Measurements from ENCODE around the gene WIPF1.

Gene WIPF1

GRCh38 chr2:174607989-174608865 is 10.6 kb upstream of the WIPF1 start:
- Histone ChIP-seq H4K20me1 (ENCODE audit: insufficient read depth, low read length) (no peaks in the 10 kb centered on the region), H3K9me3 (replicated peaks; ENCODE audit: insufficient read depth, low read length) (no peaks in the 10 kb centered on the region), H3K27me3 (replicated peaks; ENCODE audit: insufficient read depth, low read length) (no peaks in the 10 kb centered on the region), H3K4me2 (ENCODE audit: low read depth, low read length) (peak overlapping the region; percentile 56), H2AFZ (ENCODE audit: low read length) (no peak overlapping the region), H3K9ac (ENCODE audit: low read length) (peak overlapping the region; percentile 34; the same call in 1 of the 2 replicates), H3K4me3 (ENCODE audit: low read length) (peak overlapping the region; percentile 3; the same call in 1 of the 2 replicates), H3K36me3 (replicated peaks; ENCODE audit: insufficient read depth, low read length) (no peaks in the 10 kb centered on the region), H3K79me2 (ENCODE audit: low read length) (peaks cover 84% of the 10 kb centered on the region), H3F3A (ENCODE audit: insufficient read depth, low read length) (peaks cover 36% of the 10 kb centered on the region), H3K27ac (ENCODE audit: low read length) (peak overlapping the region; percentile 85), H3K4me1 (ENCODE audit: low read length) (peaks cover 55% of the 10 kb centered on the region), H3K9me2 (replicated peaks; ENCODE audit: insufficient read depth, low read length) (no peaks in the 10 kb centered on the region)
- peak; percentile 86 for DNase-seq
- TF ChIP-seq CTCF (IDR thresholded peaks at IDR 0.05; ENCODE audit: low read length) (no peak), EZH2phosphoT487 (IDR thresholded peaks at IDR 0.05; ENCODE audit: low read length) (no peak), EZH2 (optimal IDR thresholded peaks at IDR 0.05; ENCODE audit: low read depth, low read length) (no peak)

- peaks cover 84% of the 10 kb centered on the region for H3K79me2 ChIP-seq (ENCODE audit: low read length)
- no peak for DNase-seq
- TF ChIP-seq CTCF (IDR thresholded peaks at IDR 0.05; ENCODE audit: low read length), result no peak
- TF ChIP-seq EZH2 (optimal IDR thresholded peaks at IDR 0.05; ENCODE audit: low read depth, low read length), result no peak
- no peak for TF ChIP-seq EZH2phosphoT487 (IDR thresholded peaks at IDR 0.05; ENCODE audit: low read length)
- H3K9me2 ChIP-seq (replicated peaks; ENCODE audit: insufficient read depth, low read length), result no peaks in the 10 kb centered on the region
- no peaks in the 10 kb centered on the region for H3K27me3 ChIP-seq (replicated peaks; ENCODE audit: insufficient read depth, low read length)
- H3K9ac ChIP-seq (ENCODE audit: low read length), result peak overlapping the region; percentile 34; the same call in 1 of the 2 replicates
- H3K27ac ChIP-seq (ENCODE audit: low read length), result peak overlapping the region; percentile 85; the same call in 1 of the 2 replicates
- no peaks in the 10 kb centered on the region for H3K9me3 ChIP-seq (replicated peaks; ENCODE audit: insufficient read depth, low read length)
- H3F3A ChIP-seq (ENCODE audit: insufficient read depth, low read length), result peaks cover 36% of the 10 kb centered on the region
- H3K4me1 ChIP-seq (ENCODE audit: low read length), result peaks cover 55% of the 10 kb centered on the region
- H2AFZ ChIP-seq (ENCODE audit: low read length), result no peak overlapping the region
- H3K4me3 ChIP-seq (ENCODE audit: low read length), result no peak overlapping the region
- H4K20me1 ChIP-seq (ENCODE audit: insufficient read depth, low read length), result no peaks in the 10 kb centered on the region
- no peaks in the 10 kb centered on the region for H3K36me3 ChIP-seq (replicated peaks; ENCODE audit: insufficient read depth, low read length)
- peak overlapping the region; percentile 56 for H3K4me2 ChIP-seq (ENCODE audit: low read depth, low read length)
These were observed 10.0 kb upstream of the WIPF1 start for GRCh38 chr2:174607584-174607983.

GRCh38 chr2:174606336-174606735 is 8.7 kb upstream of the WIPF1 start:
- H3K79me2 ChIP-seq (ENCODE audit: low read length), result peaks cover 84% of the 10 kb centered on the region
- H3K4me2 ChIP-seq (ENCODE audit: low read depth, low read length), result no peak overlapping the region
- H4K20me1 ChIP-seq (ENCODE audit: insufficient read depth, low read length), result no peaks in the 10 kb centered on the region
- H3F3A ChIP-seq (ENCODE audit: insufficient read depth, low read length), result peaks cover 36% of the 10 kb centered on the region
- H3K4me3 ChIP-seq (ENCODE audit: low read length), result no peak overlapping the region
- H3K4me1 ChIP-seq (ENCODE audit: low read length), result peaks cover 50% of the 10 kb centered on the region
- H3K36me3 ChIP-seq (replicated peaks; ENCODE audit: insufficient read depth, low read length), result no peaks in the 10 kb centered on the region
- H3K27ac ChIP-seq (ENCODE audit: low read length), result no peak overlapping the region
- no peaks in the 10 kb centered on the region for H3K27me3 ChIP-seq (replicated peaks; ENCODE audit: insufficient read depth, low read length)
- H2AFZ ChIP-seq (ENCODE audit: low read length), result no peak overlapping the region
- H3K9me3 ChIP-seq (replicated peaks; ENCODE audit: insufficient read depth, low read length), result no peaks in the 10 kb centered on the region
- no peak for DNase-seq
- no peak for TF ChIP-seq EZH2phosphoT487 (IDR thresholded peaks at IDR 0.05; ENCODE audit: low read length)
- no peak for TF ChIP-seq EZH2 (optimal IDR thresholded peaks at IDR 0.05; ENCODE audit: low read depth, low read length)
- no peak for TF ChIP-seq CTCF (IDR thresholded peaks at IDR 0.05; ENCODE audit: low read length)
- H3K9me2 ChIP-seq (replicated peaks; ENCODE audit: insufficient read depth, low read length), result no peaks in the 10 kb centered on the region
- no peak overlapping the region for H3K9ac ChIP-seq (ENCODE audit: low read length)

All from MM.1S (cell line).